MG63 (cell line): ENCODE data around the gene SLC6A11. TPM values are rescaled to one million over a fixed set of nuclear protein-coding genes. Genes with fewer than 3 reads are reported as not detected.
A peak's percentile ranks its signal among the peaks of the same experiment; 100 is the strongest.

Experiments
- DNase-seq: peaks from one replicate; pipeline ENCODE4 v3.0.0-alpha.2; 2020
- H3K27me3 ChIP-seq: fragments of 250-450 bp; sonication (Bioruptor Pico); 2 replicates; pipeline ENCODE4 v1.5.1; 2020; ENCODE audit warnings: mild to moderate bottlenecking, moderate library complexity
- H3K36me3 ChIP-seq: fragments of 250-450 bp; sonication (Bioruptor Pico); 2 replicates; pipeline ENCODE4 v1.5.1; 2020; ENCODE audit warnings: mild to moderate bottlenecking, moderate library complexity
- H3K4me3 ChIP-seq: fragments of 250-450 bp; sonication (Bioruptor Pico); 2 replicates; pipeline ENCODE4 v1.5.1; 2020; ENCODE audit warnings: mild to moderate bottlenecking, moderate library complexity
- H3K9me3 ChIP-seq: fragments of 250-450 bp; sonication (Bioruptor Pico); 2 replicates; pipeline ENCODE4 v1.5.1; 2020; ENCODE audit warnings: mild to moderate bottlenecking, moderate library complexity
- total RNA-seq: library from RNA; depleted of rRNA; stranded (reverse); fragments of >200 nt; shearing (Covaris generic); gene quantifications from 2 replicates; pipeline ENCODE4 v1.2.3, GENCODE V29; 2014; ENCODE audit warnings: low replicate concordance

The SLC6A11 gene
- total RNA-seq, 1 experiment from 2014 or later: 0.95 TPM

GRCh38 chr3:10822055-10822454 is 6.0 kb downstream of the SLC6A11 start:
- no peaks in the 10 kb centered on the region for H3K36me3 ChIP-seq
- H3K4me3 ChIP-seq: no peak overlapping the region
- no peak for DNase-seq
- no peaks in the 10 kb centered on the region for H3K27me3 ChIP-seq
- H3K9me3 ChIP-seq: no peaks in the 10 kb centered on the region

GRCh38 chr3:10822708-10823515 is 6.9 kb downstream of the SLC6A11 start:
- H3K36me3 ChIP-seq: no peaks in the 10 kb centered on the region

DNA sequence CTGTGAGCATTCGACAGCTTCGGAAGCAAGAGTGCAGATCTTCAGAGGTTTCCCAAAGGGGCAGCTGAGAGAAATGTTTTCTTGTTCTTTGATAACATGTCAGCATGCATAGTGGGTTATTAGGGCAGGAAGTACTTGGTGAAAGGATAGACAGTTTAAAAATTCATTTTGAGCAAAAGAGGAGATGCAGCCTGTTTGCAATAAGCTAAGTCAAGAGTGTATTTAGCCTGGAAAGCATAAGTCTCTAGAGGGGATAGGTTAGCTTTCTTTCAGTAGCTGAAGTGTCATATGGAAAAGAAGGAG is 7.4 kb downstream of the SLC6A11 start:
- Histone ChIP-seq H3K36me3 (no peaks in the 10 kb centered on the region), H3K27me3 (no peaks in the 10 kb centered on the region), H3K4me3 (no peak overlapping the region), H3K9me3 (no peaks in the 10 kb centered on the region)
- DNase-seq: no peak

More at GRCh38 chr3:10822708-10823515, 6.9 kb downstream of the SLC6A11 start:
- DNase-seq: no peak
- Histone ChIP-seq H3K27me3 (no peaks in the 10 kb centered on the region), H3K9me3 (no peaks in the 10 kb centered on the region), H3K4me3 (no peak overlapping the region)

- Histone ChIP-seq H3K36me3 (no peaks in the 10 kb centered on the region), H3K9me3 (no peaks in the 10 kb centered on the region), H3K27me3 (no peaks in the 10 kb centered on the region), H3K4me3 (no peak overlapping the region)
- DNase-seq: no peak
These were observed 8.4 kb downstream of the SLC6A11 start for GRCh38 chr3:10824468-10824867.

- Histone ChIP-seq H3K27me3 (no peaks in the 10 kb centered on the region), H3K36me3 (no peaks in the 10 kb centered on the region), H3K9me3 (no peaks in the 10 kb centered on the region), H3K4me3 (no peak overlapping the region)
- no peak for DNase-seq
These were observed 17.9 kb downstream of the SLC6A11 start for GRCh38 chr3:10833855-10834414.

- no peak overlapping the region for H3K4me3 ChIP-seq
- no peaks in the 10 kb centered on the region for H3K27me3 ChIP-seq
- no peaks in the 10 kb centered on the region for H3K9me3 ChIP-seq
- DNase-seq: no peak
- no peaks in the 10 kb centered on the region for H3K36me3 ChIP-seq
These were observed 18.9 kb downstream of the SLC6A11 start for GRCh38 chr3:10834951-10835350.

DNA sequence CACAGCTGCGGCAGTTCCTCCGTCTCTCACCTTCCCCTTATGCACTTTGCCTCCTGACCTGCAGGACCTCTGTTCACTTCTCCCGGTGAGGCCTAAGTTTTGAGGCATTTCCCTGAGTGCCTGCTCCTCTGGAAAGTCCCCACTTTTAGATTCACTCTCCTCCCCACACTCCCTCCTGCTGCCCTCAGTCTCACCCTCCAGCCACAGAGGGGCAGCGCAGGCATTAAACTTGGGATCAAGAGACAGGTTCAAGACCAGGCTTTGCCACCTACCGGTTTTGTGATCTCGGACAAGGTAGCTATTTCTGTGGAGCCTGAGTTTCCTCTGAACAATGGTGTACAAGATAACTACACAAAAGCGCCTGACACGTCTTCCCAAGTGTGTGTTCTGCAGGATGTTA is 19.4 kb downstream of the SLC6A11 start:
- no peak for DNase-seq
- no peaks in the 10 kb centered on the region for H3K27me3 ChIP-seq
- no peak overlapping the region for H3K4me3 ChIP-seq
- no peaks in the 10 kb centered on the region for H3K9me3 ChIP-seq
- no peaks in the 10 kb centered on the region for H3K36me3 ChIP-seq

GRCh38 chr3:10836676-10837075 is 20.6 kb downstream of the SLC6A11 start:
- Histone ChIP-seq H3K9me3 (no peaks in the 10 kb centered on the region), H3K27me3 (no peaks in the 10 kb centered on the region), H3K36me3 (no peaks in the 10 kb centered on the region), H3K4me3 (no peak overlapping the region)
- no peak for DNase-seq

- no peak overlapping the region for H3K4me3 ChIP-seq
- DNase-seq: no peak
These were observed 21.8 kb downstream of the SLC6A11 start for GRCh38 chr3:10837849-10838248.

GRCh38 chr3:10839167-10839566 is 23.1 kb downstream of the SLC6A11 start:
- no peak overlapping the region for H3K4me3 ChIP-seq
- no peak for DNase-seq
- no peaks in the 10 kb centered on the region for H3K27me3 ChIP-seq
- H3K36me3 ChIP-seq: no peaks in the 10 kb centered on the region
- no peaks in the 10 kb centered on the region for H3K9me3 ChIP-seq

More at GRCh38 chr3:10837849-10838248, 21.8 kb downstream of the SLC6A11 start:
- H3K36me3 ChIP-seq: no peaks in the 10 kb centered on the region
- no peaks in the 10 kb centered on the region for H3K9me3 ChIP-seq
- H3K27me3 ChIP-seq: no peaks in the 10 kb centered on the region

DNA sequence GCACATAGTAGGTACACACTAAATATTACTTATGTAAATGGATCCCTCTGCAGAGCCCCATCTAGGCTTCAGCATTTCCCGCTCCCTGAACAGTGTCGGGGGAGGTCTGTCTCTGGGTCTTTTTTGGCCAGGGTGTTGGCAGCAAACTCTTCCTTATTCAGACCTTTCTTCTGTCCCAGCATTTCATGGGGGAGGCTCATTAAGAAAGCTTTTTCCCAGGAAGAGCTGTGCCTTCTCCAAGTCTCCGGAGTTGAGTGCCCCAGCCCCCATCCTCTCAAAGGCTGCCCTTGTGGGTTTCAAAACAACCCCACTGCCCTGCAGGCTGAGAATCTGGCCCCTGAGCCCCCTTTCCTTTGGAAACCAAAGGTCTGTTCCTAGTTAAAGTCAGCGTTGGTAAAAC is 25.1 kb downstream of the SLC6A11 start:
- no peak for DNase-seq
- H3K9me3 ChIP-seq: no peaks in the 10 kb centered on the region
- no peak overlapping the region for H3K4me3 ChIP-seq
- H3K27me3 ChIP-seq: no peaks in the 10 kb centered on the region
- H3K36me3 ChIP-seq: no peaks in the 10 kb centered on the region

DNA sequence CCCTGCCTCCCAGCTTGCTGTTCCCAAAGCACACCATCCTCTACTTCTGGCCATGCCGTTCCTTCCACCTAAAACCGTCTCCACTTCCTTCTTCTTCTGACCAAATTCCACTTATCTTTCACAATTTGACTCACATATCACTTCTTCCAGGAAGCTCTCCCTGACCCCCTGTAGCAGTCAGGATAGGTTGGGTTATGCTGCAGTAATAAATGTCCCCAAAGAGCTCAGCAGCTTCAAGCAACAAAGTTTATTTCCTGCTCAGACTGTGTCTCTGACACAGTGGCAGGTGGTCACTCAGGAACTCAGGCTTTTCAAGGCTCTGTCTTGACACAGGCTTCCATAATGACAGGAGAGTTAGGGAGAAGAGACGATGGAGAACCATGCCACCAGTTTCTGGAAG is 27.4 kb downstream of the SLC6A11 start:
- no peak for DNase-seq
- H3K36me3 ChIP-seq: no peaks in the 10 kb centered on the region

DNA sequence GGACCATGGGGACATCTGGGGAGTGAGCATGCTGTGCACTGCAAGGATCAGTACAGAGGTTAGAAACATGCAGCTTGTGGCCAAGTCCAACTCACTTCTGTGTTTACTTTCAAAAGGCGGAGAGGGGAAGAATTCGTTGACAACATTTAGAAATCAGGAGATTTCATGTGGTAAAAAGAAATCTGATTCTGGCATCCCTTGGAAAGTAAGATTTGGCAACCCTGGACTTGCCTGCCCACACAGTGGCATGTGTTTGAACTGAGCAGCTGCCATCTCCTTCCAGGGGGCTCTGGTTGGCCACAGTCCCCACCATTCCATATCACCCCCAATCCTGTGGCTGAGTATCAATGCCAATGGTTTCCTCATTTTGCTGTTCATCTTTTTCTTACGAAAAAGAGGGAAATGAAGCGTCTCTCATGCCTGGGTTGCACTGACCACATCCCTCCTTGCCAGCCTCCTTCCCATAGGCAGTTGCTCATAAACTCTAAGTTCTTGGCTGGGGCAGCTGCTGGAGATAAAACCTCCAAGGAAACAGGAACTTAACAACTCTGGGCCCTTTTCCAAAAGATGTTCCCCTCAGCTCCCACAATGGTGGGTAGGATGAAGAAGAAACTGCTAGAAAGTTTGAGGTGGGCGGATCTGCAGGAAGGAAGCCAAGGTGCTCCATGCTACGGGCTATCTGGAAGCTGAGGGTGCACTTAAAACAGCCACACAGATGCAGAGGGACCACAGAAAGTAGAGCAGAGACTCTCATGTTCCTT is 29.2 kb downstream of the SLC6A11 start:
- no peaks in the 10 kb centered on the region for H3K36me3 ChIP-seq
- no peak overlapping the region for H3K4me3 ChIP-seq
- no peaks in the 10 kb centered on the region for H3K27me3 ChIP-seq
- H3K9me3 ChIP-seq: no peaks in the 10 kb centered on the region
- DNase-seq: peak; percentile 22

More for the DNA sequence above, 27.4 kb downstream of the SLC6A11 start:
- Histone ChIP-seq H3K9me3 (no peaks in the 10 kb centered on the region), H3K27me3 (no peaks in the 10 kb centered on the region), H3K4me3 (no peak overlapping the region)

GRCh38 chr3:10845839-10846656 is 30.0 kb downstream of the SLC6A11 start:
- DNase-seq: no peak
- Histone ChIP-seq H3K4me3 (no peak overlapping the region), H3K27me3 (no peaks in the 10 kb centered on the region), H3K9me3 (no peaks in the 10 kb centered on the region), H3K36me3 (no peaks in the 10 kb centered on the region)

DNA sequence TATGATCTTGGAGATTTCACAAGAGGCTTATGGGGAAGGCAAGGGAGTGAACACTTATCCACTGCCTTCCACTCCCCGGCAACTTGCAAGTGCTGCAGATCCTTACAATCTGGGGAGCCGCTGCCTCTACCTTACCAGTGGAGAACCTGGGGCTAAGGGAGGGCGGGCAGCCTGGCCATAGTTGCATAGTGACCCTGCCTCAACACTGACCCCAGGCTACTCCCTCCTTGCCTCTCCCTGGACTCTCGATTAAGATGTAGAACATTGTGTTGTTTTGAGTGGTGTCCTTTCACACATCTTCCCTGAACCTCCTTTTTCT is 30.6 kb downstream of the SLC6A11 start:
- no peaks in the 10 kb centered on the region for H3K27me3 ChIP-seq
- H3K36me3 ChIP-seq: no peaks in the 10 kb centered on the region
- no peak overlapping the region for H3K4me3 ChIP-seq
- no peak for DNase-seq
- no peaks in the 10 kb centered on the region for H3K9me3 ChIP-seq

GRCh38 chr3:10848261-10848660 is 32.2 kb downstream of the SLC6A11 start:
- Histone ChIP-seq H3K9me3 (no peaks in the 10 kb centered on the region), H3K4me3 (no peak overlapping the region), H3K36me3 (no peaks in the 10 kb centered on the region)

More at GRCh38 chr3:10848261-10848660, 32.2 kb downstream of the SLC6A11 start:
- no peak for DNase-seq
- no peaks in the 10 kb centered on the region for H3K27me3 ChIP-seq
